Activated CD4-positive, alpha-beta T cell treated with anti-CD3 and anti-CD28 coated beads for 4 hours (primary cell): ENCODE results near the gene RFX5.
"Not testable (repeated sequence)": the region's sequence is repeated elsewhere in the genome, so short reads cannot be mapped to it uniquely, and the experiment has no call there.

Experiments used
- DNase-seq, 2 donors: peaks; one replicate each; pipeline ENCODE4 v3.0.0-alpha.2; 2020

The RFX5 gene

GRCh38 chr1:151346769-151347522, at the start of gene RFX5:
Gene RFX5, minus strand, starts transcription at chr1:151347252. Its CDS starts 932 bp downstream, at chr1:151346320.
- peak; percentile 91 to 93 for DNase-seq

- not testable (repeated sequence) for DNase-seq
These were observed 49.2 kb upstream of the RFX5 start for GRCh38 chr1:151396265-151396664.

- DNase-seq, result no peak
These were observed 46.5 kb upstream of the RFX5 start for GRCh38 chr1:151393583-151393982.

- DNase-seq, result no peak
These were observed 44.1 kb upstream of the RFX5 start for GRCh38 chr1:151391079-151391563.

GRCh38 chr1:151390221-151391078, 43.4 kb upstream of the RFX5 start:
- DNase-seq, result not testable (repeated sequence)

- DNase-seq, result no peak
These were observed 39.0 kb upstream of the RFX5 start for GRCh38 chr1:151386002-151386401.

- DNase-seq, result no peak
These were observed 37.5 kb upstream of the RFX5 start for GRCh38 chr1:151384584-151384983.

- DNase-seq, result no peak
These were observed 30.3 kb upstream of the RFX5 start for GRCh38 chr1:151377150-151377884.

- no peak for DNase-seq
These were observed 26.1 kb upstream of the RFX5 start for GRCh38 chr1:151373196-151373595.

- no peak for DNase-seq
These were observed 25.2 kb upstream of the RFX5 start, which contains the start of gene SELENBP1 for GRCh38 chr1:151372058-151372934. Gene SELENBP1, minus strand, starts transcription at chr1:151372705. Its CDS starts 64 bp downstream, at chr1:151372641.

GRCh38 chr1:151371370-151372057, 24.5 kb upstream of the RFX5 start:
- no peak for DNase-seq

- no peak for DNase-seq
These were observed 23.3 kb upstream of the RFX5 start for GRCh38 chr1:151370211-151370911.

- DNase-seq, result no peak
These were observed 22.6 kb upstream of the RFX5 start for GRCh38 chr1:151369621-151370048.

GRCh38 chr1:151369302-151369610, 22.2 kb upstream of the RFX5 start:
- no peak for DNase-seq

- DNase-seq, result no peak
These were observed 21.6 kb upstream of the RFX5 start for GRCh38 chr1:151368393-151369301.

- no peak for DNase-seq
These were observed 20.8 kb upstream of the RFX5 start for GRCh38 chr1:151367658-151368392.

- no peak for DNase-seq
These were observed 17.9 kb upstream of the RFX5 start for GRCh38 chr1:151364996-151365395.

GRCh38 chr1:151362308-151363155, 15.5 kb upstream of the RFX5 start:
- DNase-seq, result no peak
